Stimulated activated CD8-positive, alpha-beta memory T cell treated with anti-CD3 and anti-CD28 coated beads, Interleukin-7, amount 100 ng/mL, for 1 hour (primary cell): ENCODE measurements around the gene CRYM.

Source experiments
- DNase-seq, 2 donors: peaks; one replicate each; pipeline ENCODE4 v3.0.0-alpha.2; 2020; ENCODE audit warnings: low read depth in 2 of 2

Gene CRYM

DNA sequence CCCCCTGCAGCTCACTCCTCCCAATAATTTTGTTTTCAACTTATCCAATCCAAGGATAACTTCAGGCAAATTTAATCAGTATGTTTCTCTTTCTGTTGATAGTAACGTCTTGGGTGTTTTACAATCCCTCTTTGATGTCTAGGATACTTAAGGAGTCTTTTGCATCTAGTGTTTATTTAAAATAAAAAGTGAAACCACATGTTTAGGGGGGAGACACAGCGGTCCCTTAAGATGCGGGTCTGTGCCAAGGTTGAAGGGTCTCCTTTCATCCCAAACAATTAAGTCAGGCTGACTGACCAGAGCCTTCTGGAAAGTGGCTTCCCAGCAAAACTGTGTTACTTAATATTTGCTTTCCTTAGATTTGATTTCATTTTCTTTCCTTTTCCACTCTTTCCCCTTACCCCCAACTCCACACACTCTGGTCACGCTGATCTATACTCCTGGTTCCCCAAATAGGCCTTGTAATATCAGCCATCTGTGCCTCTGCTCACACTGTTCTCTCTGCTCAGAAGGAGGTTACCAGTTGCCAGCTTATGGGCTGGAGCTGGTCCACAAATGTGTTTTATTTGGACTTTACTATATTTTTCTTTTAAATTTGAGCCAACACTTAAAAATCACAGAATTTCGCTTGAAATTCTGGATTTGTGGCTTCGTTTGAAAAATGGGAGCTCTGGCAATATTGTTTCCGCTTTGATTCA lies 33.4 kb downstream of the CRYM start:
- DNase-seq = no peak

GRCh38 chr16:21242756-21243155 lies 35.3 kb downstream of the CRYM start:
- DNase-seq = no peak

DNA sequence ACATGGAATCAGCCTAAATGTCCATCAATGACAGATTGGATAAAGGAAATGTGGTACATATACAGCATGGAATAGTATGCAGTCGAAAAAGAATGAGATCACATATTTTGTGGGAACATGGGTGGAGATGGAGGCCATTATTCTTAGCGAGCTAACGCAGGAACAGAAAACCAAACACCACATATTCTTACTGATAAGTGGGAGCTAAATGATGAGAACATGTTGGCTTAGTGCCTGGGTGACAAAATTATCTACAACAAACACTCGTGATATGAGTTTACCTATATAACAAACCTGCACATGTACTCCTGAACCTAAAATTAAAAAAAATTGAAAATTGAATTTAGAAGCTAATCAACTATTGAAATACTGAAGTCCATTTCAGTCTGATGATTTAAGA lies 38.4 kb downstream of the CRYM start:
- DNase-seq = no peak

DNA sequence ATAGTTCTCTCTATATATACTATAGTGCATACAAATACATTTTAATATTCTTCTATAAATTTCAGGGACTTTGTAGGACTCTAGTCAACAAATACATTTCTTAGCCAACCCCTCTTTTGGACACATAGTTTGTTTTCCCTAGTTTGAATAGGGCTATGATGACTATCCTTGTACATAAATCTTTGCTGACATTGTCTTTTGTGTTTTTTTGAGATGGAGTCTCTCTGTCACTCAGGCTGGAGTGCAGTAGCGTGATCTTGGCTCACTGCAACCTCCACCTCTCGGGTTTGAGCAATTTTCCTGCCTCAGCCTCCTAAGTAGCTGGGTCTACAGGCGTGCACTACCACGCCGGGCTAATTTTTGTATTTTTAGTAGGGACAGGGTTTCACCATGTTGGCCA lies 41.3 kb downstream of the CRYM start:
- no peak for DNase-seq

GRCh38 chr16:21235199-21235585 lies 42.9 kb downstream of the CRYM start:
- DNase-seq = no peak

- DNase-seq = no peak
These were observed 44.5 kb downstream of the CRYM start, which contains the start of gene ANKS4B for GRCh38 chr16:21233521-21234150. Gene ANKS4B (plus strand): TSS chr16:21233699. CDS start chr16:21233738, 39 bp downstream.

- no peak for DNase-seq
These were observed 45.0 kb downstream of the CRYM start for GRCh38 chr16:21233045-21233520.

DNA sequence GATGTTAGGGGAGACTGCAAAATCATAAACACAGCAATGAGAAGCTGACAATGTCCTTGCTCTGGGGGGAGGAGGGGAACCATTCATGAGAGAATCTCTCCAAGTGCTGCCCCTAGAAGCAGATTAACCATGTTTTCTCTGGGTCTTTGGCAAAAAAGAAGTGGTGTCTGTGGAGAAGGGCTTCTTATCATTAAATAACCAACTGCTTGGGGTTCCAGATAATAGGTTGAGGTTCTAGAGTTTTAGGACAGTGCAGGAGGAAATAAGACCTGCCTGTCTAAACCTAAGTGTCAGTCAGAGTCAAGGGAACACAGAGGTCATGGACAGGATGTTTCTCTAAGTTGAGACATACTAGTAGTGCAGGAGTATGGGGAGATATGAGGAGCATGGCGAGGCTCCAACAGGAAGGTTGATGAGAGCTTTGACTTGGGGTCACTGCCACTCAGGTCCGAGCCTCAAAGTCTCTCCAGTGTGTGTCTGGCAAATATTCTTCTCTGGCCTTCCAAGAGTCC lies 49.7 kb downstream of the CRYM start:
- DNase-seq = no peak

DNA sequence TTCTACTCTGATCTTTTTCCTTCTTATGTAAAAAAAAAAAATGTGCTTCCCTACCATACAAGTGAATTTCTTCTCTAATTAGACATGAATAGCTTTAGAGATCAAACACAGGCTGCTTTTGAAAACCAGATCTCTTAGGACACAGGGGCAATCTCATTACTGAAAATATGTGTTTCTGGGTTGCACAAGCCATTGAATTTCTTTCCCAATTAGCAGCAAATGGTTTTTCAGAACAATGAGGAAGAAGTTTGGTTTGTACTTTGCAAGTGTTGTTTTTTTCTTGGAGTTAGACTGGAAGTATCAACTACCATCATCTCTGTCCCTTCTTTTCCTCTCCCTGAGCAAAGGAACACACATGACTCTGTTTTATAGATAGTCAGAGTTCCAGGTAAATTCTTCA lies 50.2 kb downstream of the CRYM start:
- DNase-seq = no peak

GRCh38 chr16:21226749-21227148 lies 51.3 kb downstream of the CRYM start:
- no peak for DNase-seq

DNA sequence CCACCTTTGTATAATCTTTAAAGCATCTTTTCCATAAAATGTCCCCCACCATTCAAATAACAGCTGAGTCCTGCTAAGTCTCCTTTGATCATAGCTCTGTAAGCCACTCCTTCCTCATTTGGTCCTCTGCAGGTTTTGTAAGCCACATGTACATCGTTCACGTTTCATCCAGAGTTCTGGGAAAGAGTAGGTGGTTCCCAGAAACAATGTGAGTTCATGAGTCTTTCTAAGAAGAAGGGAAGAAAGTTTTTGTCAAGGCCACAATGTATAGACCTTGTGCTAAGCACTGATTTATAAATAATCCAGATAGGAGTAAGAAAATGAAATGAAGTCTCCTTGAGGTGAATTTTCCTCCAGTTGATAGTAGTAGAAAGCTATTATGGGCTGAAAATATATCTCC lies 53.3 kb downstream of the CRYM start:
- DNase-seq = no peak

DNA sequence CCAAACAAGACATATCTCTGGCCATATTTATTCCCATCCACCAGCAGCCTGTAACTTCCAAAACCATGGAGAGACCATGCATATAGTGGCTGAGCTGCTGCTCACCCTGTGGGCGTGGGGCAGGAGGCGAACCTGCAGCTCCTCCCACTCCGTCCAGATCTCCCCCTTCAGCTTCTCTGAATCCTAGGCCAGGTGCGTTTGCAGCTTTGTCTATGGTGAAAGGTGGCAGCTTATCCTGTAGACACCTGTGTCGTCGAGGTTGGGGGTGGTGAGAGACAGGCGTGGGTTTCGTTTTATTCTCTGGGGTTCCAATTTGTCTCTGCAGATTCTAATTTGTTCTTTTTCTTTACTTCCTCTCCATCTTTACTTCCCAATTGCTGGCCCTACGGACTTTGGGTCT lies 54.3 kb downstream of the CRYM start:
- no peak for DNase-seq

GRCh38 chr16:21222495-21223337 lies 55.4 kb downstream of the CRYM start:
- DNase-seq = no peak

- no peak for DNase-seq
These were observed 58.5 kb downstream of the CRYM start for GRCh38 chr16:21219551-21219950.

- DNase-seq = no peak
These were observed 59.9 kb downstream of the CRYM start for GRCh38 chr16:21218153-21218552.

GRCh38 chr16:21217121-21217520 lies 61.0 kb downstream of the CRYM start:
- no peak for DNase-seq

DNA sequence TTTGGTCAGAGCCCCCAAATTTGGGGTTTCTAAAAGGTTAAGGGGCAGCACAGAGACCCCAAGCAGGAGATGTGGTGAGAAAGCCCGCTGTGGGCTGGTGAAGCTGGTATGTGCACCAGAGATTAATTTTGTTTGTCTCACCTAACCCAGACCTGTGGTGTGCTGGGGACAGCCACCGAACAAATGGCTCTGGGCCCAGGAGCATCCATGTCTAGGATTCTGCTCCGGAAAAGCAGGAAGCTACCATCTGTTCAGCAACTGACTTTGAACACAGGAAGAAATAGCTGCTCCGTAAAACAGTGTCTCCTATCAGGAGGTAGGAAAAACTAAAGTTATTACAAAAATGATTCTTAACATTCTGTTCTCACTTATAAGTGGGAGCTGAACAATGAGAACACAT lies 64.0 kb downstream of the CRYM start:
- no peak for DNase-seq

- DNase-seq = no peak
These were observed 66.6 kb downstream of the CRYM start, which contains the start of gene ZP2 for GRCh38 chr16:21211486-21211885. Gene ZP2 (minus strand): TSS chr16:21211574. CDS start chr16:21211547, 27 bp downstream.
